GM23338 (cell line): ENCODE measurements around the gene LRRN4. TPM values are rescaled to one million over a fixed set of nuclear protein-coding genes. Genes with fewer than 3 reads are reported as not detected.

Source experiments
- ATAC-seq: fragments of 200-7000 bp; cut with Tn5 transposase; 3 replicates; pipeline ENCODE4 v1.9.1; 2020
- DNase-seq: peaks from one replicate; pipeline ENCODE4 v3.0.0-alpha.2; 2015; ENCODE audit warnings: low spot score
- H2AFZ ChIP-seq: fragments of 200-600 bp; sonication (generic); 2 replicates; pipeline ENCODE4 v1.8.0; 2016; ENCODE audit warnings: antibody characterized with exemption, mild to moderate bottlenecking, moderate library complexity
- H3F3A ChIP-seq: fragments of 200-600 bp; sonication (generic); replicated peaks from 2 replicates; pipeline ENCODE4 v1.8.0; 2017; ENCODE audit warnings: antibody characterized with exemption, mixed run types, low read depth
- H3K27ac ChIP-seq: fragments of 200-600 bp; sonication (generic); 2 replicates; pipeline ENCODE4 v1.6.1; 2016; ENCODE audit warnings: low read depth
- H3K27me3 ChIP-seq: fragments of 200-600 bp; sonication (generic); 2 replicates; pipeline ENCODE4 v1.8.0; 2016; ENCODE audit warnings: mild to moderate bottlenecking, mixed run types, moderate library complexity; ENCODE audit not compliant: insufficient read depth
- H3K36me3 ChIP-seq: fragments of 200-600 bp; sonication (generic); 2 replicates; pipeline ENCODE4 v1.8.0; 2016; ENCODE audit warnings: mild to moderate bottlenecking; ENCODE audit not compliant: insufficient read depth
- H3K4me1 ChIP-seq: fragments of 200-600 bp; sonication (generic); 2 replicates; pipeline ENCODE4 v1.8.0; 2016; ENCODE audit warnings: mild to moderate bottlenecking, moderate library complexity; ENCODE audit not compliant: insufficient read depth
- H3K4me2 ChIP-seq: fragments of 200-600 bp; sonication (generic); 2 replicates; pipeline ENCODE4 v1.7.1; 2017; ENCODE audit warnings: mixed run types
- H3K4me3 ChIP-seq: fragments of 200-600 bp; sonication (generic); 2 replicates; pipeline ENCODE4 v1.6.1; 2016; ENCODE audit warnings: mixed run types
- H3K79me2 ChIP-seq: fragments of 200-600 bp; sonication (generic); replicated peaks from 2 replicates; pipeline ENCODE4 v1.8.0; 2017; ENCODE audit warnings: mild to moderate bottlenecking; ENCODE audit not compliant: insufficient read depth
- H3K9me2 ChIP-seq: fragments of 200-600 bp; sonication (generic); 2 replicates; pipeline ENCODE4 v1.8.0; 2017; ENCODE audit not compliant: insufficient read depth
- H4K20me1 ChIP-seq: fragments of 200-600 bp; sonication (generic); replicated peaks from 2 replicates; pipeline ENCODE4 v1.8.0; 2017; ENCODE audit warnings: mild to moderate bottlenecking; ENCODE audit not compliant: insufficient read depth
- H3K27ac Mint-ChIP-seq: 2 replicates; pipeline ENCODE4 v1.8.0; 2020; ENCODE audit warnings: inconsistent platforms, mild to moderate bottlenecking, moderate library complexity, mixed read lengths
- H3K27me3 Mint-ChIP-seq: 3 replicates; pipeline ENCODE4 v1.8.0; 2022; ENCODE audit warnings: low read depth, mild to moderate bottlenecking, moderate library complexity, mixed read lengths, inconsistent platforms; ENCODE audit not compliant: insufficient read depth, poor library complexity
- H3K36me3 Mint-ChIP-seq: 3 replicates; pipeline ENCODE4 v1.8.0; 2021; ENCODE audit warnings: low read depth, mild to moderate bottlenecking, inconsistent platforms, moderate library complexity, mixed read lengths
- H3K4me1 Mint-ChIP-seq: 3 replicates; pipeline ENCODE4 v1.8.0; 2020; ENCODE audit warnings: mild to moderate bottlenecking, inconsistent platforms, mixed read lengths
- H3K4me3 Mint-ChIP-seq: 3 replicates; pipeline ENCODE4 v1.8.0; 2021; ENCODE audit warnings: moderate library complexity, mild to moderate bottlenecking, inconsistent platforms, mixed read lengths
- H3K9me3 Mint-ChIP-seq: 3 replicates; pipeline ENCODE4 v1.8.0; 2020; ENCODE audit warnings: moderate library complexity, mild to moderate bottlenecking, inconsistent platforms, mixed read lengths
- CREB1 ChIP-seq: fragments of 250-450 bp; sonication (Bioruptor Pico); IDR thresholded peaks from 2 replicates; pipeline ENCODE4 v1.5.0; 2020; ENCODE audit warnings: low read depth, mild to moderate bottlenecking, moderate library complexity
- CTCF ChIP-seq, 2 experiments: fragments of 200-600 bp in 1 of 2; sonication (generic) in 1 of 2; conservative IDR thresholded peaks; 2 replicates each; pipeline versions ENCODE4 v1.5.1 to v1.6.1; 2016 to 2017; ENCODE audit warnings: antibody characterized with exemption in 2 of 2, low read depth in 2 of 2, mild to moderate bottlenecking in 2 of 2, moderate library complexity in 1 of 2
- ETS1 ChIP-seq: IDR thresholded peaks from 2 replicates; pipeline ENCODE4 v1.6.1; 2016; ENCODE audit warnings: antibody characterized with exemption
- JUNB ChIP-seq: IDR thresholded peaks from one replicate; pipeline ENCODE4 v1.6.1; 2016; ENCODE audit warnings: antibody characterized with exemption; ENCODE audit not compliant: unreplicated experiment
- NANOG ChIP-seq: IDR thresholded peaks from 2 replicates; pipeline ENCODE4 v1.6.1; 2016; ENCODE audit warnings: antibody characterized with exemption, borderline replicate concordance
- POLR2AphosphoS5 ChIP-seq: IDR thresholded peaks from 2 replicates; pipeline ENCODE4 v1.6.1; 2016; ENCODE audit warnings: antibody characterized with exemption, low read depth
- STAT1 ChIP-seq: IDR thresholded peaks from one replicate; pipeline ENCODE4 v1.6.1; 2016; ENCODE audit warnings: antibody characterized with exemption; ENCODE audit not compliant: unreplicated experiment
- ZNF114 ChIP-seq: fragments of 250-450 bp; sonication (Bioruptor Pico); IDR thresholded peaks from 2 replicates; pipeline ENCODE4 v1.5.0; 2020; ENCODE audit warnings: mild to moderate bottlenecking, moderate library complexity
- ZNF331 ChIP-seq: fragments of 250-450 bp; sonication (Bioruptor Pico); IDR thresholded peaks from 2 replicates; pipeline ENCODE4 v1.5.0; 2020; ENCODE audit warnings: low read depth, mild to moderate bottlenecking, moderate library complexity
- ZNF462 ChIP-seq: fragments of 250-450 bp; sonication (Bioruptor Pico); IDR thresholded peaks from 2 replicates; pipeline ENCODE4 v1.5.0; 2020; ENCODE audit warnings: mild to moderate bottlenecking, moderate library complexity
- polyA plus RNA-seq: library from polyadenylated mRNA; unstranded; fragments of >200 nt; fragmentation: Nextera tagmentation; extraction: Ambion mirVana; gene quantifications from 2 replicates; pipeline ENCODE4 v1.2.1, GENCODE V29; 2016
- total RNA-seq: library from RNA; depleted of rRNA; stranded (reverse); fragments of >200 nt; shearing (Covaris generic); gene quantifications from 2 replicates; pipeline ENCODE4 v1.2.3, GENCODE V29; 2014

The LRRN4 gene
- total and polyA plus RNA-seq, 2 experiments from 2014 or later = 0.21 to 2.2 TPM

- Histone ChIP-seq H3K36me3 (peaks cover 2% of the 10 kb centered on the region; the same call in 1 of the 2 replicates), H3K27me3 (no peaks in the 10 kb centered on the region), H3F3A (no peaks in the 10 kb centered on the region), H3K4me3 (no peak overlapping the region), H3K4me2 (no peak overlapping the region), H3K4me1 (no peaks in the 10 kb centered on the region; the same call in 1 of the 2 replicates), H4K20me1 (no peaks in the 10 kb centered on the region; the same call in 1 of the 2 replicates), H3K79me2 (no peaks in the 10 kb centered on the region), H2AFZ (no peak overlapping the region), H3K27ac (no peak overlapping the region), H3K9me2 (no peaks in the 10 kb centered on the region)
- DNase-seq = no peak
- Mint-ChIP-seq H3K27me3 (peaks cover 3% of the 10 kb centered on the region), H3K27ac (no peak overlapping the region), H3K4me3 (no peak overlapping the region), H3K9me3 (no peaks in the 10 kb centered on the region), H3K36me3 (peaks cover 13% of the 10 kb centered on the region), H3K4me1 (peaks cover 7% of the 10 kb centered on the region)
- TF ChIP-seq ZNF114 (CRISPR knock-in tag) = no peak
- no peak for TF ChIP-seq ETS1
- TF ChIP-seq STAT1 = no peak
- TF ChIP-seq CTCF (conservative IDR thresholded peaks at IDR 0.05; ENCODE audit: low read depth in 2 of 2) = no peak
- TF ChIP-seq ZNF462 (CRISPR knock-in tag) = no peak
- TF ChIP-seq POLR2AphosphoS5 = no peak
- TF ChIP-seq ZNF331 (CRISPR knock-in tag) = no peak
- no peak for TF ChIP-seq NANOG
- no peak for TF ChIP-seq JUNB
- no peak for TF ChIP-seq CREB1
- no peak for ATAC-seq
These were observed 54.1 kb downstream of the LRRN4 start for GRCh38 chr20:5999783-6000182.
